C4-2B (cell line): ENCODE data around the gene KDM7A.
"Not testable (repeated sequence)": the region's sequence is repeated elsewhere in the genome, so short reads cannot be mapped to it uniquely, and the experiment has no call there.

Experiments
- H3K27ac ChIP-seq: fragments of 450-650 bp; 2 replicates; pipeline ENCODE4 v1.5.1; 2017
- ZFX ChIP-seq: fragments of 450-650 bp; IDR thresholded peaks from 2 replicates; pipeline ENCODE4 v1.6.1; 2017
- TF ChIP-seq, protein P1 (sequence below): fragments of 450-650 bp; conservative IDR thresholded peaks from 2 replicates; pipeline ENCODE4 v1.5.1; 2017; ENCODE audit warnings: mild to moderate bottlenecking

The KDM7A gene

DNA sequence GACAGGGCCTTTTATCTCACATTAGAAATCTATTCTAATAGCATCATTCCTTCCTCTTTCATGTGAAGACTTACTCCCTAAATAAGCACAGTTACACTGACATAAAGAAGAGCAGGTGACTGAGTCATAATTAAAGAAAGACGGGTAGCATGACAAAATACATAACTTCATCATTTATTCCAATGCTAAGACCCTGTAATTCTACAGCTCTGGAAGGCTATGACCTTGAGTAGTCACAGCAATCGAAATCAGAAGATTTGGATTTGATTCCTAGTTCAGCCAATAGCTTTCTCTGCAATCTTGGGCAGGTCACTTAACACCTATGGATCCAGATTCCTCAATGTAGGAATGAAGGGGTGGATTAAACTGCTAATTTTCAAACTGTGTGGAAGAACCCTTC lies 42.7 kb downstream of the KDM7A start:
- H3K27ac ChIP-seq = no peak overlapping the region
- TF ChIP-seq, protein P1, sequence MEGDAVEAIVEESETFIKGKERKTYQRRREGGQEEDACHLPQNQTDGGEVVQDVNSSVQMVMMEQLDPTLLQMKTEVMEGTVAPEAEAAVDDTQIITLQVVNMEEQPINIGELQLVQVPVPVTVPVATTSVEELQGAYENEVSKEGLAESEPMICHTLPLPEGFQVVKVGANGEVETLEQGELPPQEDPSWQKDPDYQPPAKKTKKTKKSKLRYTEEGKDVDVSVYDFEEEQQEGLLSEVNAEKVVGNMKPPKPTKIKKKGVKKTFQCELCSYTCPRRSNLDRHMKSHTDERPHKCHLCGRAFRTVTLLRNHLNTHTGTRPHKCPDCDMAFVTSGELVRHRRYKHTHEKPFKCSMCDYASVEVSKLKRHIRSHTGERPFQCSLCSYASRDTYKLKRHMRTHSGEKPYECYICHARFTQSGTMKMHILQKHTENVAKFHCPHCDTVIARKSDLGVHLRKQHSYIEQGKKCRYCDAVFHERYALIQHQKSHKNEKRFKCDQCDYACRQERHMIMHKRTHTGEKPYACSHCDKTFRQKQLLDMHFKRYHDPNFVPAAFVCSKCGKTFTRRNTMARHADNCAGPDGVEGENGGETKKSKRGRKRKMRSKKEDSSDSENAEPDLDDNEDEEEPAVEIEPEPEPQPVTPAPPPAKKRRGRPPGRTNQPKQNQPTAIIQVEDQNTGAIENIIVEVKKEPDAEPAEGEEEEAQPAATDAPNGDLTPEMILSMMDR = no peak
- TF ChIP-seq ZFX = no peak

DNA sequence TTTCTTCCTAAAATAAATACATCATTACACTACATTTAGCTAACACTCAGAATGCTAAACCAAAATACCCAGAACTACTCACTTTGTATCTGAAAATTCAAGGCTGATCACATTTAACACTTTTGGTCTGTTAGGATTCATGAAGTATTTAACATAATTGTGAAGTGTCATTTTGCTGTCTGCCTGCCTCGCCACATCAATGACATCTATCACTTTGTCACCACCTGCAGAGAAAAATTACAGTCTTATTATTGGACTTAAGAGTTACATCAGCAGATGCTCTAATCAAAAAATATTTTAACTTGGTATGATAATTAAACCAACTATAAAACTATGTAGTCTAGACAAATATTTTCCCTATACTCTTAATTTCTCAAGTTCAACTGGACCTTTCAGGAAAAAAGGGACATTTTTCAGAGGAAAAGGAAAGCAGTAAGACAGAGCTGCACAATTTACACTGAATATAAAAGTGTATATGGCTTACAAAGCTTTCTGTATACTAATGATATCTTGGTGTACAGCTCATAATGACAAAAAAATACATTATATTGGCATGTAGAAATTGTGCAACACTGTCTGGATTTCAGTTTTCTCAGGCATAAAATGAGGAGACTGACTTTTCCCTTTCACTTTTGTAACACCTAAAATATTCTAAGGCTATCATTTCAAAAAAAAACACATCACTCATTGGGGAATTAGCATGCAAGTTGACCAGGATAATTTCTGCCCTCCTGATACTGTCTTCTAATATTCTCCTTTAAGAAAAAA lies 49.2 kb downstream of the KDM7A start:
- no peak for TF ChIP-seq ZFX
- TF ChIP-seq, protein P1 = no peak

DNA sequence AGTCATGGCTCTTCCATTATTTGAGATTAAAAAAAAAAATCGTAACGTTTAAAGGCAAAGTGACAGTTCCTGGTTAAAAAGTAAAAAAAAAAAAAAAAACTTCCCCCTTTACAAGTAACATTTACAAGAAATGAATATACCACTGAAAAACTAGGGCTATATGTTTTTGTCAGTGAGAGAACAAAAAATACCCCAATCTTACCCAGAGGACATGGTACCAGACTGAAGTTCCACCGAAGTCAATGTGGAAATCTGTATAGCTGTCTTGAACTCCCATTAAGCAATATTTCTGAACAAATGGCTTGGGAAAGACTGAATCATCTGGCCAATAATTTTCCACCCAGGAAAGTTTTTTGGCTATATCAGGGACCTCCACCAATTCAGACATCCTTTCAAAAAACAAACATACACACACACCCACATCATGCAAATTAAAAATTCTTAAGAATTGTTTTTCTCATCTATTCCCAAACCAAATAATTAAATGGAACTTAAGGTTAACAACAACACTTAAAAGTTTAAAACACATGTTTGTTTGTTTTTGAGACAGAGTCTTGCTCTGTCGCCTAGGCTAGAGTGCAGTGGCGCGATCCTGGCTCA lies 50.2 kb downstream of the KDM7A start:
- H3K27ac ChIP-seq = no peak overlapping the region
- TF ChIP-seq, protein P1 = no peak
- no peak for TF ChIP-seq ZFX

More for the DNA sequence above, 49.2 kb downstream of the KDM7A start:
- H3K27ac ChIP-seq = no peak overlapping the region

- TF ChIP-seq, protein P1 = no peak
- no peak for TF ChIP-seq ZFX
- H3K27ac ChIP-seq = no peak overlapping the region
Measured at GRCh38 chr7:140122965-140123364, 53.8 kb downstream of the KDM7A start.

DNA sequence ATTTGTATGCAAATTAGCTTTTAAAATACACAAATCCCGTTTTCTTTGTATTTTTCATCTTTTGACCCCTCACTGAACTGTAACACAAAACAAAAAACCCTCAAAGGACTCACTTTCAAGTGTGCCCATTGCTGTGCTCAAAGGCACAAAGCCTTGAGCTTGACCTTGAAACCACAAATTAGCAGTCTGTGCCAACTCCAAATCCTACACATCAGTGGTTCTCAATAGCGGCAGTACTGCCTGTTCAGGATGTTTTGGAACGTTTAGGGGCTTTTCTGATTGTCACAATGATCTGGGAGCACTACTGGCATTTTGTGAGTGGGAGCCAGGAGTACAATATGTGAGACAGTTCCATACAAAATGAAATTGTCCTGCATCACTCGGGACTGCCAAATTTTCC lies 55.5 kb downstream of the KDM7A start:
- H3K27ac ChIP-seq = no peak overlapping the region
- TF ChIP-seq, protein P1 = no peak
- TF ChIP-seq ZFX = no peak

DNA sequence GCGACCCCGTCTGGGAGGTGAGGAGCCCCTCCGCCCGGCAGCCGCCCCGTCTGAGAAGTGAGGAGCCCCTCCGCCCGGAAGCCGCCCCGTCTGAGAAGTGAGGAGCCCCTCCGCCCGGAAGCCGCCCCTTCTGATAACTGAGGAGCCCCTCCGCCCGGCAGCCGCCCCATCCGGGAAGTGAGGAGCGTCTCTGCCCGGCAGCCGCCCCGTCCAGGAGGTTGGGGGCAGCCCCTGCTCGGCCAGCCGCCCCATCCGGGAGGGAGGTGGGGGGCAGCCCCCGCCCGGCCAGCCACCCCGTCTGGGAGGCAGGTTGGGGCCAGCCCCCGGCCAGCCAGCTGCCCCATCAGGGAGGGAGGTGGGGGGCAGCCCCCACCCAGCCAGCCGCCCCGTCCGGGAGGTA lies 62.0 kb downstream of the KDM7A start:
- H3K27ac ChIP-seq = not testable (repeated sequence)

DNA sequence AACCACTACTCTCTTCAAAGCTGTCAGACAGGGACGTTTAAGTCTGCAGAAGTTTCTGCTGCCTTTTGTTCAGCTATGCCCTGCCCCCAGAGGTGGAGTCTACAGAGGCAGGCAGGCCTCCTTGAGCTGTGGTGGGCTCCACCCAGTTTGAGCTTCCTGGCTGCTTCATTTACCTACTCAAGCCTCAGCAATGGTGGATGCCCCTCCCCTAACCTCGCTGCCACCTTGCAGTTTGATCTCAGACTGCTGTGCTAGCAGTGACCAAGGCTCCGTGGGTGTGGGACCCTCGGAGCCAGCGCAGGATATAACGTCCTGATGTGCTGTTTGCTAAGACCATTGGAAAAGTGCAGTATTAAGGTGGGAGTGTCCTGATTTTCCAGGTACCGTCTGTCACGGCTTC lies 68.0 kb downstream of the KDM7A start:
- H3K27ac ChIP-seq = not testable (repeated sequence)

- no peak overlapping the region for H3K27ac ChIP-seq
- TF ChIP-seq, protein P1 = no peak
- no peak for TF ChIP-seq ZFX
Measured at GRCh38 chr7:140096459-140096858, 80.3 kb downstream of the KDM7A start.
